Activated gamma-delta T cell (primary cell): ENCODE data around the gene RNU5D-1.

Source experiments
- DNase-seq: peaks from one replicate; lab custom pipeline; 2025; lab: John Stamatoyannopoulos, UW

RNU5D-1 gene

DNA sequence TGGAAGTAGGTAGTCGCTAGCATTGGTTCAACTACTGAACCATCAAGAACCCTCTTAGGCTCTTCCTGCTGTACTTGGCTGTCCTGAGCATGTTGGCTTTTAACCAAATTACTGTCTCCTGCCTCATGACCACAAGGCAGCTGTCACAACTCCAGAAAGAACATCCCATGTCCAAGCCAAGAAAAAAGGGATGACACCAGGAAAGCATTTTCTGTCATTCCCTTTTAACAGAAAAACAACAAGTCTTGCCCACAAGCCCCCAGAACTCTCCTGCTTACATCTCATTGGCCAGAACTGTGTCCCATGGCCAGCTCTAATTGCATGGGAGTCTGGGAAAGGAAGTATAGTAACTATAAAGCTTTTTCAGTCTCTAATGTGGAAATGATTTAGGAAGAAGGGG lies 2.4 kb upstream of the RNU5D-1 start:
- DNase-seq: no peak

DNA sequence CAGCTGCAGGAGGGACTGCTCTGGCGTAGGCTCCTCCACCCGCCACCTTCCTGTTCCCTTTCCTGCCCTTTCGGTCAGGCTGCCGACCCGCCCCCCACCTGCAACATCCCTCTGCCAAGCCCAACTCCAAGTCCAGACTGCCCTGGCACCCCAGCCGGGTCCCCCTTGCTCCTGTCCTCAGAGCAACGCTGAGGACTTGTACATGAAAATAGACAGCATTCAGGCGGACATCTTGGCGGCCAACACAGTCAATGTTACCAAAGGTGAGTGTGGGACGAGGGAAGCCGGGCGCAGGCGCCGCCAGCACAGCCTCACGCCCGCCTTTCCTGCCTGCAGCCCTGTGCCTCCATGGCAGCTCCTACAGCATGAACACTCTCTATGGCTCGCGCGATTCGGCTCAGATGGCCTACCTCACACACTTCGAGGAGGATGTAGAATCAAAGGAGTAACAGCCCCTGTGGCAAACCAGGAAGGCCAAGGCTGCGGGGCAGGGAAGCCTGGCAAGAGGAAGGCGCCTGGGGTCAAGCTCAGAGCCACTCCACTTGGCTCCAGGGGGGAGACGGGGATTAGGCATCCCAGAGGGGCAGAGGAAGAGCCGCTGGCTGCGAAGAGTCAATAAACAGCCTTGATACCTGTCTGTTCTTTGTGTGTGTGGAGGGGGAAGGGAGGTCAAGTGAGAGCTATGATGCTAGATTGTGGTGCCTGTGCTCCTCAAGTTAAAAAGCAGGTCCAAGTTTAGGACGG lies 5.8 kb downstream of the RNU5D-1 start:
- DNase-seq: no peak

DNA sequence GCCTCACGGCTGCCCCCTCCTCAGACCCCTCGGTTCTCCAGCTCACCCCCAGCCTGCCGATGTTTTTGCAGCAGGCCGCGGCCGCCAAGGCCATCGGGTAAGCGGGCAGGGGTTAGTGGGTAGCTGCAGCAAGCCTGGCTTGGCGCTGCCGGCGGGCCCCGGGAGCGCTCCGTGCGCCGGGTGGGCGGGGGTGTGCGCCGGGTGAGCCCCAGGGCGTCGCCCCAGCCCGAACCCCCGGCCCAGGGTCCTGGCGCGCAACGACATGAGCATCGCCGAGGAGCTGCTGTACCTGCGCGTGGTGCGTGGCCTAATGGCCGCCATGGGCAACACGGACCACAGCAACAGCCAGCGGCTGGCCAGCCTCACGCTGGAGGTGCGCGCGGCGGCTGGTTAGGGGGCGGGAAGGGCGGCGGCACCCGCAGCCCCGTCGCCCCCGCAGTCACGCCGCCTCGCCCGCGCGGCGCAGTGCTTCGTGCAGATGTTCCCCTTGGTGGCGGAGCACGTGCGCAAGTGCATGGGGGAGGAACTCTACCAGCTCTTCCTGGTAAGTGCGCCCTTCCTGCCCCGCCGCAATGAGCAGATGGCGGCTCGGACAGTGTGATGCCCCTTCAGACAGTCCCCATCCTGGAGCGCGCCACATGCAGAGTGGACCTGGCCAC lies 6.5 kb downstream of the RNU5D-1 start:
- no peak for DNase-seq

DNA sequence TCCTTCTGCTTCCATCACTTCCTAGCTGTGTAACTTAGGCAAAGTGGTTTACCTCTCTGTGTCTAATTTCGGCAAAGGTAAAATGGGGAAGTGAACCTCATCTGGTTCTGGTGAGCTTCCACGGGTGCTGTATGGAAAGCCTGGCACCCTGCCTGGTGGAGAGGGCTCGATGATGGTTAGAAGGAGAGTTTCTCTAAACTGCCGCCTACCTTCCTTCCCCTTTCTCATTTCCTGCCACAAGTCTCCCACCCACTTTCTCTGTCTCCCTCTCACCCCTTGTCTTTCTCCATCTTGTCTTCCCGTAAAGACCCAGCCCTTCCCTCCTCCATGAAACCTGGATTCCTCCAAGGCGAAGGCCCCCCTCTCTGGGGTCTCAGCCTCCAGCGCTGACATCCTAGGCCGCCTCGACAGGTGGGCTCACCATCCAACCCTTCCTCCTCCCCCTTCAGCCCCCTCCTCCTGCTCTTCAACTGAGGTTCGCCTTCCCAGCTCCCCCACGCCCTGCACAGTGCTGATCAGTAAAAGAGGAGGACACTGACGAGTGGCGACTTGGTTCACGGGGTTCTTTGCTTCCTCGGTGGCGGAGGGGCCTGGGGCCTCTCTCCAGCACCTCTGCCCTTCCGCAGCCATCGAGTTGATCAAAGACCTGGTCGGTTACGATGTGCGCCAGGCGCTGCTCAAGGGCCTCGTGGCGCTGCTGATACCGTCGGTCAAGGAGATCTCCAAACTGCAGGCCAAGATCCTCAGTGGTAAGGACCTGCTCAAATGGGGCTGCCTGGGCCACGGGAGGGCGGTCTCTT lies 7.3 kb downstream of the RNU5D-1 start:
- no peak for DNase-seq

DNA sequence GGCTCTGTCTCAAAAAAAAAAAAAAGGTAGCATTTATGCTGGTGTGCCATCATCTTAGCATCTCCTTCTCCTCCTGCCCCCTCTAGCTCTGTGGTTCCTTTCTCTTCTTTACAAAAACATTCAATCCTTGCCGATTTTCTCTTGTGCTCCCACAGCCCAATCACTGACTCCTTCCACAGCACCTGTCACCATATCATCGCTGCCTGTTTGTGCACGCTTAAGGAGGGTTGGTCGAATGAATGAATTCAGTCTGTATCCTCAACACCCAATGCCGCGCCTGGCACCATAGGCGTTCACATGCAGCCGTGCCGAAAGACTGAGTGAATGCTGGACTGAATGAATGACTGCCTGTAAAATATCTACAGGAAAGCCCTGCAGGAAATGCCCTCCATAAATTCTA lies 7.9 kb downstream of the RNU5D-1 start:
- DNase-seq: no peak

DNA sequence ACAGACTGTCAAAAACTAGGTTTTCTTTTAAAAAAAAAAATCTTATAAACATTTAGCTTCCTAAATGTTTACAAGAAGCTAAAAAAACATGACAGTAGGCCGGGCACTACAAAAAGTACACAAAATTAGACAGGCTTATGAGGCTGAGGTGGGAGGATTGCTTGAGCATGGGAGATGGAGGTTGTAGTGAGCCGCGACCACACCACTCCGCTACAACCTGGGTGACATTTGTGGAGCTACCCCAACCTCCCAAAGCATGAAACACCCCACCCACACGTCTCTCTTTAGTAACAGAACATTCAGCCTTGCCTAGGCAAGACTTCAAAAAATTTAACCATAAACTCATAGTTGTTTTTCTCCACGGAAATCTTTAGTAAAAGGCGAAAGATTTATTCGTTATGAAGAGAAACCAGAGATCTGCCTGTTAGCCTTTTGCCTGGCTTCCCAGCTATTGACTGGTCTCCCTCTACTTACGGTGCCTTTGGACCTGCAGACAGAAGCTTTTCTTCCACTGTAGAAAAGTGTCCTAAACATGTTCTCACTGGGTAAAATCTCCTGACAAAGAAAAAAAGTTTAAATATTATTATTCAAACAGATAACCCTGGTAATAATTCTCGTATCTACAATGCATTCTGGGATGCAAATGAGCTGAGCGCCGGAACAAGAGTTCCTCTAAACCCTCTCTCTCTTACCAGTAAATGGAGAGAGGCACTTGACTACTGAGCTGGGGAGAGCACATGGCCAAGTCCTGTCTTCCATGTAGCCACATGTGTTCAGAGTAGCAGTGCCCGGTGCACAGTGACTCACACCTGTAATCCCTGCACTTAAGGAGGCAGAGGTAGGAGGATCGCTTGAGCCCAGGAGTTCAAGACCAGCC lies 9.2 kb downstream of the RNU5D-1 start:
- no peak for DNase-seq

DNA sequence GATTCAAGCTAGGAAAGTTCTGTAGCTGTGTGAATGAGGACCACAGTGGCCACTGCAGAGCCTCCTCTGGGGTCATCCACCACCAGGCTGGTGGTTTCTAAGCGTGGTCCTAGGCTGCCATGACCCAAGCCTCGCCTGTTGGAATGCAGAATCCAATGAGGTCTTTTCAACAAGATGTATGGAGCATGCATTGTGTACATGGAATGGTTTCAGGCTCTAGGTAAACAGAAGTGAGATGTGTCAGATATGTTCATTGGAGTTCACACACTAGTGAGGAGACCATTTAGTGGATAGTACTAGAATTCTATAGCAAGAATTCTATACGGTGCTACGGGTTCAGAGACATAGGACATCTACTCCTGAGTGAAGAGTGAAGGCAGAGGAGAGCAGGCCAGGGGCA lies 10.7 kb downstream of the RNU5D-1 start:
- no peak for DNase-seq

DNA sequence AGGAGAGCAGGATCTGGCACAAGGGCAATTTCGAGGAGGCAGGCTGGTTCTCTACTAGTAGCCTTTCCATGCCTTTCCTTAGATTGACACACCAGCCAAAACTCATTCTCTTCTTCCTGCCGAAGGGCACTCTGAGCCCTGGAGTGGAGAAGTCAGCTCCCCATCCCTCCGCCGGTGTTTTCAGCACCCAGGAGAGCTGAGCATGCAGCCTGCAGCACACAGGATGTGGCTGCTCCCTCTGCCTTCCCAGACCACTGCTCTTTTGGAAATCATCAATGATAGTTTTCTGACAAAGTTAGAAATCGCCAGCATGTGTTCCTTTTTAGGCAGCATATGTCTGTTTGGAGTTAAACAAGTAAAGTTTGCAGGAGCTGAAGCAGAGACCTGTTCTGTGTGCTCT lies 11.7 kb downstream of the RNU5D-1 start:
- DNase-seq: no peak

DNA sequence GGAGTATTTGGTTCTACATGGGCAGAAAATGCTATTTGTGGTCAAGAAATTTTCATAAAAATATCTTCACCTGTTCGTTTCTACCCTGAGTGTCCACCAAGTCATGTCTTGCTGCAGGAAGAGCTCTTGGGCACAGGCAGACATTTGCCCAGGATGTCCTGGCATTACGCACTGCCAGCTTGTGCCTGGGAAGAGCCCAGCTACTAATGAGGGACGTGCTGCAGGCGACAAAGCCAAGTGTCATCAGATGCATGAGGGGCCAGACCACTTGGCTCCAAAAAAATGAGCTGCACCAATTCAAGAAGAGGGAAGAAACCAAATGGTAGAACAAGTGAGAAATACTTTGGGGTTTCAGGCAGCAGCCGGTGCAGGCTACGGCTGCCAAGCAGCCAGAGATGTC lies 12.9 kb downstream of the RNU5D-1 start:
- DNase-seq: no peak

DNA sequence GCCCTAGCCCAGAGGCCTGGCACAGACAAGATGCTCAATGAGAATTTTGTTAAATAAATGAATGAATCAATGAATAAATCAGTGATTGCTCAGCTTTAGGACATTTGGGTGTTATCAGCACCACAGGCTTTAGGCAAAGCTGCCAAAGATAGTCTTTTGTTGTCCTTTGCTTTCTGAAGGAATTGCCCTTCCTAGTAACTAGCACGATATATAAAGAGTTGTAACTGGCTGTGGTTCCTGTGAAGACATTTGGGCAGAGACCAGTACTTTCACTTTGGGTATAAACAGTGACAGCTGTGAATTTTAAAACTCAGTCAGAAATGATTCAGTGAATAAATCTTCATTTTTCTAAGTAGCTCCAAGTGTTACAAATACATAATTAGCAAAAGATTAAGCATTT lies 13.3 kb downstream of the RNU5D-1 start:
- no peak for DNase-seq

DNA sequence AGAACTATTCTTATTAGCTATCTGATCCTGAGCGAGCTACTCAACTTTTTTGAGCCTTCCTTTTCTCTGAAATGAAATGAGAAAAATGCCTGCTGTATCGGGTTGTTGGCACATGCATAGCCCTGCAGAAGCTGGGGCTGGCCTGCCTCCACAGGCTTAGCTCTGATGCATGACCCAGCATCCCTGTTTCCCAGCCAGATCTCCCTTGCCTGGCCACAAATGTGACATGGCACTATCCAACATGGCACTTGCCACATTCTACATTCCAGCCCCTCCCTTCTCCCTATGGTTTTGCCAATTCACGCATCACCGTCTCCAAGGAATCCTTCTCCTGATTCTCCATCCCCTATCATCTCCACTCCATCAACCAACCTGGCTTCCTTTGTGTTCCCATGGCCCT lies 13.8 kb downstream of the RNU5D-1 start:
- DNase-seq: no peak

DNA sequence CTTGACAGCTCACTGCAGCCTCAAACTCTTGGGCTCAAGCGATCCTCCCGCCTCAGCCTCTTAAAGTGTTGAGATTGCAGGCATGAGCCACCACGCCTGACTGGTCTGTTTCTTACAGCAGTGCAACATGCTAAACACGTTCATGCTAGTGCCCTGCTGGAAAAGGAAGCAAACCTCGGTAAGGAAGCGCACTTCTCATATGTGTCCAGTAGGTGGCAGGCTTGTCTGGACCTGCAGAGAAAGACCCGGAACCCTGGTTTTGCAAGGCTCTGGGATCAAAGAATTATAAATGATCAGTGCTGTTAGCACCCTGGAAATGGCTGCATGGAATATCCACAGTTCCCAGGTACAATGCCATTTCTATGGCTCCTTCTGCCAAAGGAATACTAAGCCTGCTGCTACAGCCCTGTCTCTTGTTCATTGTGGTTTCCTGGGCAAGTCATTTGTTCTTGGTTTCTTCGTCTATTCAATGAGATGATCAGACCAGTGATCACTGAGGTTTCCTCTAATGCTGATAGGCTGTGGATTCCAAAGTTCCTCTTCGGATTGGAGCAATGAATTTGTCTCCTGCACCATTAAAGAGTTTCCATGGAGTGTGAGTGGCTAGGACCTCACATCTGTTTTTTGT lies 15.9 kb downstream of the RNU5D-1 start:
- no peak for DNase-seq

DNA sequence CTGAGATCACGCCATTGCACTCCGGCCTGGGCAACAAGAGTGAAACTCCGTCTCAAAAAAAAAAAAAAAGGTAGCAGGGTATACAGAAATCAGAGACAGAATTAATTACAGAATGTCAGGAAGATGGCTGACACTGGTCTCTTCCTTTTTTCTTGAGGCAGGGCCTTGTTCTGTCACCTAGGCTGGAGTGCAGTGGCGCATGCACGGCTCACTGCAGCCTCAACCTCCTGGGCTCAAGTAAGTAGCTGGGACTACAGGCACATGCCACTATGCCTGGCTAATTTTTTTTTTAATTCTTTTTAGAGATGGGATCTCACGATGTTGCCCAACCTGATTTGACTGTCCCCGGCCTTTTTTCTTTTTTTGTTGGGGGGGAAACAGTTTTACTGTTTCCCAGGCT lies 16.4 kb downstream of the RNU5D-1 start:
- DNase-seq: no peak

DNA sequence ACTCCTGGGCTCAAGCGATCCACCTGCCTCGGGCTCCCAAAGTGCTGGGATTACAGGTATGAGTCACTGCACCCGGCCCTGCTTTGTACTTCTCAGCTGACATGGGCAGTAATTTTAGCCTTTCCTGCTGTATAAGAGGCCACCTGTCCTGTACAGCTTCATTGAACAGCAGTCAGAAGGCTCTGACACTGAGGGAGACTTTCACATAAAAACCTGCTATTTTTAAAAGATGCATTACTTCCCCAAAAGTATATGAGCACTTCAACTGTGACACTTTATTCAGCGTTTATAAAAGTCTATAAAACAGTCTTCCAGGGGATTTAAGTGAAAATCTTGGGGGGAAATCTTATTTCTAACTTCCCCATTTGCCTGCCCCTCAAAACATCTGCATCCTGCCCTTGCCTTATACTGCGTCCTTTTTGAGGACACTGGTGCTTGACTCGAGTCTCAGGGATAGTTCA lies 17.6 kb downstream of the RNU5D-1 start:
- DNase-seq: no peak

DNA sequence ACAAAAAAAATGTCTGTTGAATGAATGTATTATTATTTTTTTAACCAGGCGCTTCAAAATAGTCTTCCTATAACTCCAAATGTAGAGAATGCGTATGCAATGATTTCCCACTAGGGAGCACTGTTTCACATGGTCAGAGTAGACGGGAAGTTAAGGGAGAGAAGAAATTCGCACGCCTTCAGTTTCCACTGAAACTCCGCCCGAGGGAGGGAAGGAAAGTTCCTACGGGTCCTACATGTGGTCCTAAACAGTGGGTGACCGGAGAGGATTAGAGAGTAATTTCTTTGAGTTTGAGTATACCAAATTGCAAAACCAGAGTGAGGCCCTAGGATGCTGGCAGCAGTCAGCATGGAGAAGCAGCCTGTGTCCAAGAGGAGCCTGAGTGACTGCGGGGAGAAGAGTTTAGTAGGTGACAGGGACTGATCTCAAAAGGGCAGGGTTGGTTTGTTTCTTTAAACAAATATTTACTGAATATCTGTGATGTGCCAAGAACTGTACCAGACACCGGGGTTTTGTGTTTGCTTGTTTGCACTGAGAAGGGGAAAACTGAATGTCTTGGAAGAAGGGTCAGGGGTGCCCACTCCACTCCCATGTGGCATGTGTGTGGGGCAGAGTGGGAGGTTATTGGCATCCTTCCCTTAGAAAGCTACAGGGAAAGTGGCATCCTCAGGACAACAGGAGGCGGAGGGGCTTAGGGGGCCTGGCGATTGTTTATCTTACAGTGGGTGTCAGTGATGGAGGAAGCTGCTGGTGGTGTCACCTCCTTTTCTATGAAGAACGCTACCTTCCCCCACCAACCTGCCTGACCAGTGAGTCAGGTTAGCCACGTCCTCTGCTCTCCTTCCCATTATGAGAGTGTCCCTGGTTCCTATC lies 22.8 kb downstream of the RNU5D-1 start:
- no peak for DNase-seq

DNA sequence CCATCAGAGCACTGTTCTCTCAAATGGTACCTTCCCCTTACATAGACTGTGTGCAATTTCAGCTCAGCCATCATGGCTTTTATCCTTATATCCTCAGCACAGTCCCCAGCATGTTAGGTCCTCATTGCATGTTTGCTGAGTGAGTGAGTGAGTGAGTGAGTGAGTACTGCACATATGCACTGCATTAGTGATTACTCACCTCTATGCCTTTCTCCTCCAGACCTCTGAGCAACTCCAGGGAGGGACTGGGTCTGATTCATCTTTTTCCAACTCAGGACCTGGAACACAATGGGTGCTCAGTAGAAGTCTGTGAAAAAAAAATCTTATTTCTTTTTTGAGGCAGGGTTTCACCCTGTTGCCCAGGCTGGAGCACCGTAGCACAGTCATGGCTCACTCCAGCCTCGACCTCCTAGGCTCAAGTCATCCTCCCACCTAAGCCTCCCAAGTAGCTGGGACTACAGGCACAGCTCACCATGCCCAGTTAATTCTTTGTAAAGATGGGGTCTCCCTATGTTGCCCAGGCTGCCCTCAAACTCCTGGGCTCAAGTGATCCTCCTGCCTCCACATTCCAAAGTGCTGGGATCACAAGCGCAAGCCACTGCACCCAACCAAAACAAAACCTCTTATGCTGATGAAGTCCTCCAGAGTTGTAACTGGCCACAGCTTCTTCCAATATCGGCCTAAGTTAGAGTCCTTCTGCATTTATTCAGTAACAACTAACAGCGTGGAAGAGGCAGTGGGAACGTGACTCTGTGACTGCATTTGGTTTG lies 23.7 kb downstream of the RNU5D-1 start:
- no peak for DNase-seq

DNA sequence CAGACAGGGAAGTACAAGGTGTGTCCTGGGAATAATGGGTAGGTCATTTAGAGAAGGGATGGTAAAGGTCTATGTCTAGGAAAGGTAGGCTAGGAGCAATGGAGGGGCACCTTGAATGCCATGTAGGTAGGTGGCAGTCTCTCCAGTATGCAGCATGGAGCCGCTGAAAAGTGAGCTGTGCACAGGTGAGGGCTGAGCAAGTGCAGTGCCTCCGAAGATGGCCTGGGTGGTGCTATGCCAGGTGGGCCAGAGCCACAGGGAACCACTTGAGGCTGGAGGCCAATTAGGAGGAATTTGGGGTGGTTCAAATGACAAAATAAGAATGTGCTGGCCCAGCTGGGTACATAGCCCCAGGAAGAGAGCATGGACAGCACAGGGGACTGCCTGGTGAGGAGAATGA lies 25.0 kb downstream of the RNU5D-1 start:
- no peak for DNase-seq

DNA sequence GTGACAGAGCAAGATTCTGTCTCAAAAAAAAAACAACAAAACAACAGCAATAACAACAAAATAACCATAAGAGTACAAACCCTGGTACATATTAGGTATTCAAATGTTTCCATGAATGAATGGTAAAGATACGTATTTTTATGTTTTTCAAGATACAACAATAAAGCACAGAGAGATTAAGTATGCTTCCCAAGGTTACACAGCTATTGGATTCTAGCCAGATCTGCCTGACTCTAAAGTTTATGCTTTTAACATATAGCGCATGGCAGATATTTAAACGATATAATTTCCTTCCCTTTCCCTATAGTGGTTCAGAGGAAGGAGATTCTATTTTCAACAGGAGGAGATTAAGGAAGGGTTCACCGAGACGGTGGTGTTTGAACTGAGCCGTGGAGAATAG lies 25.5 kb downstream of the RNU5D-1 start:
- no peak for DNase-seq

DNA sequence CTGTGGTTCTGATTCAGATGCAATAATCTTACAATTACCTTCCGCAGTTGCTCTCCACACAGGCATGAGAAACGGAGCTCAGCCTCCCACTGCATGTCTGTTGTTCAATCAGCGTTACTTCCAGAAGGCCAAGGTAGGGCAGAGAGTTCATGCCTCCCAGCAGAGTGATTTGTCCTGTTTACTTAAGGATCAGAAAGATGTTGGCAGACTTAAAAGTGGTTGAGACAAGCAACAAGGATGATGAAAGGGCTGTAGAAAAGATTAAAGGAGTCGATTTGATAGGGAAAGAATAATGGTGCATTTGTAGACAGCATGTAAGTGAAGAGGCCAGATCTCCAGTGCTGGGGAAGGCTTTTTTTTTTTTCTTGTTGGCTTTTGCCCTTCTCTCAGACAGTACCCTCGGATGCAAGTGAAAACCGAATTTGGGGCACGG lies 29.8 kb downstream of the RNU5D-1 start:
- no peak for DNase-seq

DNA sequence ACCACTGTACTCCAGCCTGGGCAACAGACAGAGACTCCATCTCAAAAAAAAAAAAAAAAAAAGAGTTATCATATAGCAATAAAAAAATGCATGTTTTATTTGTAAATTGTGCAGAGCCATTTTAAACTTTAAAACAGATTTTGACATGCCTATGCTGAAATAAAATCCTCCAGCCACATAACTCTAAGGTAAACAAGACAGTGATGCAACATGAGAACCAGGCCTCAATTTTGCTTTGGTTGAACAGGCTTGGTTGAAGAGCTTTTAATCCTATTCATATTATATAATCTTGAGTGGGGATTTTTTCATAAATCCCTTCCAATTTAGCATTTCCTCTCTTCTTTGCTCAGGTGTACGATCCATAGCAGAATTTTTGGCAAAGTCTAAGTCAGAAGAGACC lies 30.4 kb downstream of the RNU5D-1 start:
- no peak for DNase-seq
